Brain microvascular endothelial cell (primary cell): ENCODE results near the gene THBS1.

ENCODE experiments used
- DNase-seq: peaks from one replicate; pipeline ENCODE4 v3.0.0-alpha.2; 2020
- H3K27ac ChIP-seq: fragments of 250-450 bp; sonication (Bioruptor Pico); 2 replicates; pipeline ENCODE4 v1.5.1; 2020; ENCODE audit warnings: mild to moderate bottlenecking, moderate library complexity
- H3K27me3 ChIP-seq: fragments of 250-450 bp; sonication (Bioruptor Pico); replicated peaks from 2 replicates; pipeline ENCODE4 v1.5.1; 2020; ENCODE audit warnings: mild to moderate bottlenecking
- H3K36me3 ChIP-seq: fragments of 250-450 bp; sonication (Bioruptor Pico); replicated peaks from 2 replicates; pipeline ENCODE4 v1.5.1; 2020; ENCODE audit warnings: mild to moderate bottlenecking
- H3K4me3 ChIP-seq: 2 replicates; pipeline ENCODE4 v1.5.1; 2011; ENCODE audit warnings: low read depth, mild to moderate bottlenecking, control low read depth, low read length, moderate library complexity
- CTCF ChIP-seq: IDR thresholded peaks from 2 replicates; pipeline ENCODE4 v1.5.1; 2011; ENCODE audit warnings: low read depth, mild to moderate bottlenecking, moderate library complexity, low read length, control low read depth, inconsistent platforms; ENCODE audit errors: missing control alignments
- in situ Hi-C: cut with HindIII; loops from 2 replicates; pipeline ENCODE4 v1.10.0; 2017; ENCODE audit warnings: low sequenced_read_pairs, low pct_ligation_motif_present

Gene THBS1

GRCh38 chr15:39542385-39543065 is 38.4 kb upstream of the THBS1 start:
- H3K27ac ChIP-seq: no peak overlapping the region
- in situ Hi-C loops: no loop called here
- H3K4me3 ChIP-seq: no peak overlapping the region
- no peak for TF ChIP-seq CTCF
- no peaks in the 10 kb centered on the region for H3K36me3 ChIP-seq
- no peak for DNase-seq
- H3K27me3 ChIP-seq: no peaks in the 10 kb centered on the region

GRCh38 chr15:39543651-39544050 is 37.2 kb upstream of the THBS1 start:
- Histone ChIP-seq H3K27me3 (no peaks in the 10 kb centered on the region), H3K36me3 (no peaks in the 10 kb centered on the region), H3K27ac (no peak overlapping the region), H3K4me3 (no peak overlapping the region)
- in situ Hi-C loops: no loop called here
- peak; percentile 4 for TF ChIP-seq CTCF
- no peak for DNase-seq

- Histone ChIP-seq H3K36me3 (no peaks in the 10 kb centered on the region), H3K4me3 (no peak overlapping the region), H3K27ac (no peak overlapping the region), H3K27me3 (no peaks in the 10 kb centered on the region)
- in situ Hi-C loops: no loop called here
- no peak for DNase-seq
- no peak for TF ChIP-seq CTCF
These were observed 34.0 kb upstream of the THBS1 start for GRCh38 chr15:39546842-39547241.

DNA sequence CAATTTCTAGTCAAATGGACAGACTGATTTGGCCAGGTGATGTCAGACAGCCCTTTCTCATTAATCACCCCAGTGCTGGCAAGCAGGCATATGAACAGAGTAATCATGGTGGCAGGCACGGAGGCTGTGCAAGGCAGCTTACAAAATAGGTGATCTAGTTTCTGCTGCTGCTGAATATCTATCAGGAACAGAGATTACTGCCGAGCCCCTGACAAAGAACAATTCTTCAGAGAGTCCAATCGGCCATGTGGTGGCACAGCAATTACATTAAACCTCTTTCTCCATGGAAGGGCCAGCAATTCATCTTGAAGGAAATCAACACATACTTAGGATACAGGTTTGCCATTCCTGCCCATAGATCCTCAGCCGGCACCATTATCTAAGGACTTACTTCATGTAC is 32.3 kb upstream of the THBS1 start:
- in situ Hi-C loops: no loop called here
- no peak overlapping the region for H3K27ac ChIP-seq
- no peak for TF ChIP-seq CTCF
- H3K4me3 ChIP-seq: no peak overlapping the region
- no peak for DNase-seq
- H3K27me3 ChIP-seq: no peaks in the 10 kb centered on the region
- no peaks in the 10 kb centered on the region for H3K36me3 ChIP-seq

- peak; percentile 7 for TF ChIP-seq CTCF
- no peak overlapping the region for H3K27ac ChIP-seq
- in situ Hi-C loops: no loop called here
- no peaks in the 10 kb centered on the region for H3K27me3 ChIP-seq
- no peak for DNase-seq
- no peaks in the 10 kb centered on the region for H3K36me3 ChIP-seq
- no peak overlapping the region for H3K4me3 ChIP-seq
These were observed 31.0 kb upstream of the THBS1 start for GRCh38 chr15:39549912-39550311.

DNA sequence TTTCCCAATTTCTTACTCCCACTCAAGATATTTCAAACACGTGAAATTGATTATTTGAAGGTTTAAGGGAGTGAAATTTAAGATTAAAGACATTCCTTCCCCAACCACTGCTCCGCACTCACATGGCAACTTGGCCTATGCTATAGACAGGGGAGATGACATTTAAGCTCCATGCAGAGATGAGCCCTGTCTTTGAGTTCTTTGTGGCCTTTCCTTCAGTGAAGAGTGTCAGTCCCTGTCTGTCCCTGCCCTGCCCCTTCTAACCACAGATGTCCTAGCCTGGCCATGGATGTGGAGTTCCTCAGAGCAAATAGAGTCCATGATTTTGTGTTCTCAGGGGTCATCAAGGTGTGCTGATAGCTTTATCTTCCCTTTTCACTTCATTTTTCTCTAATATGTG is 29.4 kb upstream of the THBS1 start:
- H3K36me3 ChIP-seq: no peaks in the 10 kb centered on the region

More for the DNA sequence above, 29.4 kb upstream of the THBS1 start:
- in situ Hi-C loops: no loop called here
- Histone ChIP-seq H3K4me3 (no peak overlapping the region), H3K27me3 (no peaks in the 10 kb centered on the region), H3K27ac (no peak overlapping the region)
- no peak for DNase-seq
- no peak for TF ChIP-seq CTCF
